IMR-90 (cell line): Measurements from ENCODE around the gene KCNQ1. TPM values are rescaled to one million over a fixed set of nuclear protein-coding genes. Genes with fewer than 3 reads are reported as not detected.

Experiments used
- ATAC-seq: fragments of 200-7000 bp; cut with Tn5 transposase; 2 replicates; pipeline ENCODE4 v1.9.1; 2020; ENCODE audit warnings: low read depth, mild to moderate bottlenecking, moderate library complexity
- BruUV-seq: library from RNA; stranded (reverse); fragments of 400-500 nt; replicated peaks from 2 replicates; lab custom pipeline; 2021; lab: Mats Ljungman, UMichigan
- CTCF ChIA-PET: fragments of 300-600 bp; formaldehyde crosslinking; extraction: SDS; loops from one replicate; lab custom pipeline; 2021; ENCODE audit warnings: antibody characterized with exemption; lab: Yijun Ruan, JAX
- POLR2A ChIA-PET: fragments of 300-600 bp; sonication (Branson Sonifier 250); formaldehyde crosslinking; loops from one replicate; lab custom pipeline; 2022; ENCODE audit warnings: antibody characterized with exemption; ENCODE audit not compliant: unreplicated experiment; lab: Charles Lee
- DNase-seq: peaks from one replicate; pipeline ENCODE4 v3.0.0; 2013
- H2AFZ ChIP-seq: replicated peaks from 2 replicates; pipeline ENCODE3; 2013; ENCODE audit warnings: low read length, mild to moderate bottlenecking; ENCODE audit not compliant: poor library complexity
- H2AK5ac ChIP-seq: 2 replicates; pipeline ENCODE4 v1.6.1; 2013; ENCODE audit warnings: low read depth, low read length, inconsistent platforms
- H2AK9ac ChIP-seq: replicated peaks from 2 replicates; pipeline ENCODE3; 2013; ENCODE audit warnings: mild to moderate bottlenecking, low read depth, low read length, moderate library complexity; ENCODE audit not compliant: poor library complexity
- H2BK120ac ChIP-seq: 2 replicates; pipeline ENCODE4 v1.6.1; 2013; ENCODE audit warnings: low read depth, low read length, inconsistent platforms
- H2BK15ac ChIP-seq: 3 replicates; pipeline ENCODE4 v1.6.1; 2013; ENCODE audit warnings: low read depth, low read length, inconsistent platforms
- H2BK20ac ChIP-seq: 2 replicates; pipeline ENCODE4 v1.6.1; 2013; ENCODE audit warnings: low read depth, mild to moderate bottlenecking, inconsistent platforms, low read length, moderate library complexity
- H2BK5ac ChIP-seq: 2 replicates; pipeline ENCODE4 v1.6.1; 2013; ENCODE audit warnings: mild to moderate bottlenecking, low read depth, low read length, inconsistent platforms; ENCODE audit not compliant: poor library complexity, severe bottlenecking
- H3K14ac ChIP-seq: replicated peaks from 2 replicates; pipeline ENCODE4 v1.6.1; 2013; ENCODE audit warnings: low read depth, low read length, inconsistent platforms
- H3K18ac ChIP-seq: 2 replicates; pipeline ENCODE4 v1.6.1; 2013; ENCODE audit warnings: low read depth, low read length, control low read depth
- H3K23ac ChIP-seq: 2 replicates; pipeline ENCODE4 v1.6.1; 2013; ENCODE audit warnings: low read depth, low read length, inconsistent platforms
- H3K27ac ChIP-seq: 2 replicates; pipeline ENCODE4 v1.5.1; 2013; ENCODE audit warnings: mild to moderate bottlenecking, control low read depth, low read length; ENCODE audit not compliant: insufficient read depth
- H3K27me3 ChIP-seq: 2 replicates; pipeline ENCODE4 v1.6.1; 2013; ENCODE audit warnings: low read length; ENCODE audit not compliant: control insufficient read depth, insufficient read depth
- H3K36me3 ChIP-seq: 2 replicates; pipeline ENCODE4 v1.6.1; 2013; ENCODE audit warnings: low read length, mixed read lengths; ENCODE audit not compliant: control insufficient read depth, insufficient read depth
- H3K4ac ChIP-seq: 2 replicates; pipeline ENCODE4 v1.6.1; 2013; ENCODE audit warnings: low read depth, low read length, inconsistent platforms
- H3K4me1 ChIP-seq: 2 replicates; pipeline ENCODE4 v1.6.1; 2013; ENCODE audit warnings: low read length, mixed read lengths; ENCODE audit not compliant: control insufficient read depth, insufficient read depth
- H3K4me2 ChIP-seq: 2 replicates; pipeline ENCODE4 v1.6.1; 2013; ENCODE audit warnings: low read depth, mild to moderate bottlenecking, control low read depth, low read length, moderate library complexity
- H3K4me3 ChIP-seq: 2 replicates; pipeline ENCODE4 v1.5.1; 2013; ENCODE audit warnings: low read depth, mild to moderate bottlenecking, control low read depth, low read length, moderate library complexity; ENCODE audit not compliant: insufficient read depth
- H3K56ac ChIP-seq: 2 replicates; pipeline ENCODE4 v1.6.1; 2013; ENCODE audit warnings: low read length, inconsistent platforms; ENCODE audit not compliant: insufficient read depth; ENCODE audit errors: extremely low read depth
- H3K79me1 ChIP-seq, 2 experiments: 2 replicates each; pipeline ENCODE4 v1.6.1; 2013; ENCODE audit warnings: low read length in 2 of 2, inconsistent platforms in 1 of 2, low read depth in 1 of 2
- H3K9ac ChIP-seq: 2 replicates; pipeline ENCODE4 v1.6.1; 2013; ENCODE audit warnings: low read depth, low read length, control low read depth
- H3K9me1 ChIP-seq: 2 replicates; pipeline ENCODE4 v1.6.1; 2013; ENCODE audit warnings: low read length, inconsistent platforms; ENCODE audit not compliant: insufficient read depth
- H3K9me3 ChIP-seq: 2 replicates; pipeline ENCODE4 v1.6.1; 2013; ENCODE audit warnings: low read length; ENCODE audit not compliant: control insufficient read depth, insufficient read depth
- H4K20me1 ChIP-seq: 2 replicates; pipeline ENCODE4 v1.6.1; 2013; ENCODE audit warnings: low read length, inconsistent platforms; ENCODE audit not compliant: insufficient read depth
- H4K5ac ChIP-seq: 2 replicates; pipeline ENCODE4 v1.6.1; 2013; ENCODE audit warnings: mild to moderate bottlenecking, low read depth, low read length, control low read depth
- H4K8ac ChIP-seq, 2 experiments: 2 replicates each; pipeline ENCODE4 v1.6.1; 2013; ENCODE audit warnings: low read depth in 2 of 2, low read length in 2 of 2, control low read depth in 1 of 2, inconsistent platforms in 1 of 2
- H4K91ac ChIP-seq: 2 replicates; pipeline ENCODE4 v1.6.1; 2013; ENCODE audit warnings: low read depth, low read length, inconsistent platforms; ENCODE audit not compliant: insufficient read depth
- BHLHE40 ChIP-seq: fragments of 150-350 bp; IDR thresholded peaks from 2 replicates; pipeline ENCODE4 v1.6.1; 2016; ENCODE audit warnings: mild to moderate bottlenecking, low read depth, low read length
- MXI1 ChIP-seq: IDR thresholded peaks from 2 replicates; pipeline ENCODE4 v1.6.1; 2012; ENCODE audit warnings: low read depth, mild to moderate bottlenecking, low read length, moderate library complexity, borderline replicate concordance
- NFE2L2 ChIP-seq: fragments of 150-350 bp; IDR thresholded peaks from 2 replicates; pipeline ENCODE4 v1.6.1; 2016; ENCODE audit warnings: low read depth, mild to moderate bottlenecking, low read length
- POLR2A ChIP-seq: IDR thresholded peaks from 2 replicates; pipeline ENCODE4 v1.6.1; 2012; ENCODE audit warnings: mild to moderate bottlenecking, low read depth, low read length
- RFX5 ChIP-seq: IDR thresholded peaks from 2 replicates; pipeline ENCODE4 v1.8.0; 2012; ENCODE audit warnings: low read depth, mild to moderate bottlenecking, low read length, moderate library complexity
- WGBS, 2 experiments: methylation state at CpG; one replicate each; pipeline versions ENCODE4 v1.1.5 to v1.1.7; 2013; ENCODE audit warnings: missing lambda C conversion rate in 2 of 2; ENCODE audit not compliant: insufficient read length in 1 of 2; ENCODE audit errors: extremely low coverage in 2 of 2; 5-methylcytosine and 5-hydroxymethylcytosine counted together
- dilution Hi-C: fragments of 300-500 bp; cut with HindIII; formaldehyde crosslinking; loops from one replicate; pipeline ENCODE4 v1.14.3; 2018; ENCODE audit warnings: low sequenced_read_pairs; ENCODE audit not compliant: unreplicated experiment
- in situ Hi-C: fragments of 300-500 bp; cut with MboI; formaldehyde crosslinking; loops from 3 replicates; pipeline ENCODE4 v1.14.3; 2019; ENCODE audit warnings: low sequenced_read_pairs, inconsistent platforms, mixed read lengths
- intact Hi-C: fragments of 100-400 bp; cut with micrococcal nuclease; formaldehyde crosslinking; loops from 2 replicates; pipeline ENCODE4 v1.10.0; 2022
- polyA plus RNA-seq, 3 experiments: library from polyadenylated mRNA; depleted of rRNA; stranded (reverse); fragments of >200 nt; gene quantifications; 2 replicates each; pipeline ENCODE4 v1.2.3, GENCODE V29; 2012; ENCODE audit warnings: low replicate concordance in 1 of 3
- total RNA-seq: library from RNA; depleted of rRNA; stranded (reverse); fragments of >200 nt; gene quantifications from 2 replicates; pipeline ENCODE4 v1.2.3, GENCODE V29; 2012

Gene KCNQ1
- total and polyA plus RNA-seq, 2 of the 4 experiments (the other 2 are of a cell fraction), result 0.07 TPM; not detected in 1

- Histone ChIP-seq H2BK15ac (no peak overlapping the region), H3K79me1 (no peaks in the 10 kb centered on the region), H3K9ac (no peak overlapping the region), H3K4me2 (no peak overlapping the region), H2AFZ (no peak overlapping the region), H3K27me3 (peaks cover 41% of the 10 kb centered on the region), H3K56ac (no peak overlapping the region), H2BK20ac (no peak overlapping the region), H3K36me3 (no peaks in the 10 kb centered on the region), H4K20me1 (no peaks in the 10 kb centered on the region), H2AK9ac (no peak overlapping the region), H4K5ac (no peak overlapping the region), H4K8ac (no peak overlapping the region), H3K4me3 (no peak overlapping the region), H3K27ac (no peak overlapping the region), H3K9me3 (no peaks in the 10 kb centered on the region; the same call in 1 of the 2 replicates), H3K14ac (no peak overlapping the region), H2BK5ac (no peak overlapping the region), H3K4ac (no peak overlapping the region), H3K23ac (no peak overlapping the region), H4K91ac (no peak overlapping the region), H2AK5ac (no peak overlapping the region), H3K18ac (no peak overlapping the region), H2BK120ac (no peak overlapping the region), H3K4me1 (no peaks in the 10 kb centered on the region), H3K9me1 (no peaks in the 10 kb centered on the region)
- in situ Hi-C loops (no loop called here), intact Hi-C loops (no loop called here), dilution Hi-C loops (no loop called here)
- no TSS peak for BruUV-seq
- POLR2A ChIA-PET, result no interaction called here
- WGBS, 2 experiments, result no CpG with 5 or more reads among the region's 6 CpGs
- no peak for ATAC-seq
- no peak for TF ChIP-seq MXI1
- TF ChIP-seq BHLHE40, result no peak
- TF ChIP-seq RFX5, result no peak
- TF ChIP-seq NFE2L2, result no peak
- no peak for TF ChIP-seq POLR2A
- CTCF ChIA-PET, result no interaction called here
- no peak for DNase-seq
These were observed 7.1 kb downstream of the KCNQ1 start for GRCh38 chr11:2451916-2452315.
